Measurements from ENCODE around the gene MYF6.

The MYF6 gene

DNA sequence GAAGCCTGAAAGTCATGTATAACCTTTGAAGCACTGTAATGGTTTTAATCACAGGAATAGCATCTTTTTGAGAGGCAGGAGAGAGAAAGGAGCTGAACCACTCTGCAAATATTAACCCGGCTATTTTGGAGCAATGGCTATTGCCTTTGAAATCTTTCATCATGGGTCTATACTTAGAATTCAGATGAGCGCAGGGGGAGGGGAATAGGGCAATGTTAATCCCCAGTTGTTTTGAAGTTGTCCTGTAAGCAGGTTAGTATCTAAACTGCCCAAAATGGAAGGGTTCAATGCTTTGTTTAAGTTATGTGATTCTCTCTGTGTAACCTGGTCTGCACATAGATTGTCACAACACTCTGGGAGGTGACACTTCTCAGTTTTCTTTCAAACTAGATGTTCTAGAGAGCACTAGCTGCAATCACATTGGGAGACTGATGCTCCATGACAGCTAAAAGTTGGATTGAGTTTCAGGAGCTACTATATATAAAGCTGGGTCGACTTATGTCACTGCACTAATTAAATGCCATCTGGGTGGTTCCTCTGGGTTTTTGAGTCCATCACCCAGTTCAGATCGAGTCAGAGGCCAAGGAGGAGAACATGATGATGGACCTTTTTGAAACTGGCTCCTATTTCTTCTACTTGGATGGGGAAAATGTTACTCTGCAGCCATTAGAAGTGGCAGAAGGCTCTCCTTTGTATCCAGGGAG lies at the start of gene MYF6:
Gene MYF6 (plus strand): TSS at position 509 of the 704 bp plus-strand sequence. CDS start 86 bp downstream, at position 595.
- Histone ChIP-seq H3K4me3 (ENCODE audit: low read depth, low read length) (no peak within 1 kb of the TSS), H3K4me1 (ENCODE audit: control insufficient read depth, insufficient read depth, low read length) (no peaks in the 10 kb centered on the region), H3K27ac (ENCODE audit: extremely low read depth, low read depth, low read length) (no peak within 1 kb of the TSS), H3K36me3 (ENCODE audit: control insufficient read depth in 2 of 2, insufficient read depth in 1 of 2, low read length in 2 of 2) (no peaks in the 10 kb centered on the region), H3K9me3 (ENCODE audit: control insufficient read depth, insufficient read depth, low read depth, low read length) (no peaks in the 10 kb centered on the region)
- CTCF ChIA-PET: no interaction called here
- POLR2A ChIA-PET: no interaction called here
- TF ChIP-seq ZNF423 (tag by site-specific recombination; IDR thresholded peaks at IDR 0.05) (no peak), ZNF610 (tag by site-specific recombination; IDR thresholded peaks at IDR 0.05; ENCODE audit: borderline replicate concordance) (no peak), ZNF354C (tag by site-specific recombination; IDR thresholded peaks at IDR 0.05; ENCODE audit: borderline replicate concordance, low read depth) (no peak), ZNF292 (tag by site-specific recombination; IDR thresholded peaks at IDR 0.05; ENCODE audit: borderline replicate concordance, low read depth) (no peak), WT1 (tag by site-specific recombination; IDR thresholded peaks at IDR 0.05) (no peak), SCRT2 (tag by site-specific recombination; IDR thresholded peaks at IDR 0.05) (no peak), ZNF157 (tag by site-specific recombination; IDR thresholded peaks at IDR 0.05) (no peak), REPIN1 (tag by site-specific recombination; IDR thresholded peaks at IDR 0.05; ENCODE audit: low read depth) (no peak), ZNF707 (tag by site-specific recombination; IDR thresholded peaks at IDR 0.05) (no peak)
- TF ChIP-seq, protein P1, sequence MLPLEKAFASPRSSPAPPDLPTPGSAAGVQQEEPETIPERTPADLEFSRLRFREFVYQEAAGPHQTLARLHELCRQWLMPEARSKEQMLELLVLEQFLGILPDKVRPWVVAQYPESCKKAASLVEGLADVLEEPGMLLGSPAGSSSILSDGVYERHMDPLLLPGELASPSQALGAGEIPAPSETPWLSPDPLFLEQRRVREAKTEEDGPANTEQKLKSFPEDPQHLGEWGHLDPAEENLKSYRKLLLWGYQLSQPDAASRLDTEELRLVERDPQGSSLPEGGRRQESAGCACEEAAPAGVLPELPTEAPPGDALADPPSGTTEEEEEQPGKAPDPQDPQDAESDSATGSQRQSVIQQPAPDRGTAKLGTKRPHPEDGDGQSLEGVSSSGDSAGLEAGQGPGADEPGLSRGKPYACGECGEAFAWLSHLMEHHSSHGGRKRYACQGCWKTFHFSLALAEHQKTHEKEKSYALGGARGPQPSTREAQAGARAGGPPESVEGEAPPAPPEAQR (tag by site-specific recombination; IDR thresholded peaks at IDR 0.05): no peak
- TF ChIP-seq, protein P2, sequence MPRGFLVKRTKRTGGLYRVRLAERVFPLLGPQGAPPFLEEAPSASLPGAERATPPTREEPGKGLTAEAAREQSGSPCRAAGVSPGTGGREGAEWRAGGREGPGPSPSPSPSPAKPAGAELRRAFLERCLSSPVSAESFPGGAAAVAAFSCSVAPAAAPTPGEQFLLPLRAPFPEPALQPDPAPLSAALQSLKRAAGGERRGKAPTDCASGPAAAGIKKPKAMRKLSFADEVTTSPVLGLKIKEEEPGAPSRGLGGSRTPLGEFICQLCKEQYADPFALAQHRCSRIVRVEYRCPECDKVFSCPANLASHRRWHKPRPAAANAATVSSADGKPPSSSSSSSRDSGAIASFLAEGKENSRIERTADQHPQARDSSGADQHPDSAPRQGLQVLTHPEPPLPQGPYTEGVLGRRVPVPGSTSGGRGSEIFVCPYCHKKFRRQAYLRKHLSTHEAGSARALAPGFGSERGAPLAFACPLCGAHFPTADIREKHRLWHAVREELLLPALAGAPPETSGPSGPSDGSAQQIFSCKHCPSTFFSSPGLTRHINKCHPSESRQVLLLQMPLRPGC (tag by site-specific recombination; IDR thresholded peaks at IDR 0.05): no peak
- TF ChIP-seq, protein P3, sequence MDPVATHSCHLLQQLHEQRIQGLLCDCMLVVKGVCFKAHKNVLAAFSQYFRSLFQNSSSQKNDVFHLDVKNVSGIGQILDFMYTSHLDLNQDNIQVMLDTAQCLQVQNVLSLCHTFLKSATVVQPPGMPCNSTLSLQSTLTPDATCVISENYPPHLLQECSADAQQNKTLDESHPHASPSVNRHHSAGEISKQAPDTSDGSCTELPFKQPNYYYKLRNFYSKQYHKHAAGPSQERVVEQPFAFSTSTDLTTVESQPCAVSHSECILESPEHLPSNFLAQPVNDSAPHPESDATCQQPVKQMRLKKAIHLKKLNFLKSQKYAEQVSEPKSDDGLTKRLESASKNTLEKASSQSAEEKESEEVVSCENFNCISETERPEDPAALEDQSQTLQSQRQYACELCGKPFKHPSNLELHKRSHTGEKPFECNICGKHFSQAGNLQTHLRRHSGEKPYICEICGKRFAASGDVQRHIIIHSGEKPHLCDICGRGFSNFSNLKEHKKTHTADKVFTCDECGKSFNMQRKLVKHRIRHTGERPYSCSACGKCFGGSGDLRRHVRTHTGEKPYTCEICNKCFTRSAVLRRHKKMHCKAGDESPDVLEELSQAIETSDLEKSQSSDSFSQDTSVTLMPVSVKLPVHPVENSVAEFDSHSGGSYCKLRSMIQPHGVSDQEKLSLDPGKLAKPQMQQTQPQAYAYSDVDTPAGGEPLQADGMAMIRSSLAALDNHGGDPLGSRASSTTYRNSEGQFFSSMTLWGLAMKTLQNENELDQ (tag by site-specific recombination; IDR thresholded peaks at IDR 0.05; ENCODE audit: low read depth): no peak
- TF ChIP-seq, protein P4, sequence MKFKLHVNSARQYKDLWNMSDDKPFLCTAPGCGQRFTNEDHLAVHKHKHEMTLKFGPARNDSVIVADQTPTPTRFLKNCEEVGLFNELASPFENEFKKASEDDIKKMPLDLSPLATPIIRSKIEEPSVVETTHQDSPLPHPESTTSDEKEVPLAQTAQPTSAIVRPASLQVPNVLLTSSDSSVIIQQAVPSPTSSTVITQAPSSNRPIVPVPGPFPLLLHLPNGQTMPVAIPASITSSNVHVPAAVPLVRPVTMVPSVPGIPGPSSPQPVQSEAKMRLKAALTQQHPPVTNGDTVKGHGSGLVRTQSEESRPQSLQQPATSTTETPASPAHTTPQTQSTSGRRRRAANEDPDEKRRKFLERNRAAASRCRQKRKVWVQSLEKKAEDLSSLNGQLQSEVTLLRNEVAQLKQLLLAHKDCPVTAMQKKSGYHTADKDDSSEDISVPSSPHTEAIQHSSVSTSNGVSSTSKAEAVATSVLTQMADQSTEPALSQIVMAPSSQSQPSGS (tag by site-specific recombination; IDR thresholded peaks at IDR 0.05; ENCODE audit: low read depth): no peak
- TF ChIP-seq, protein P5, sequence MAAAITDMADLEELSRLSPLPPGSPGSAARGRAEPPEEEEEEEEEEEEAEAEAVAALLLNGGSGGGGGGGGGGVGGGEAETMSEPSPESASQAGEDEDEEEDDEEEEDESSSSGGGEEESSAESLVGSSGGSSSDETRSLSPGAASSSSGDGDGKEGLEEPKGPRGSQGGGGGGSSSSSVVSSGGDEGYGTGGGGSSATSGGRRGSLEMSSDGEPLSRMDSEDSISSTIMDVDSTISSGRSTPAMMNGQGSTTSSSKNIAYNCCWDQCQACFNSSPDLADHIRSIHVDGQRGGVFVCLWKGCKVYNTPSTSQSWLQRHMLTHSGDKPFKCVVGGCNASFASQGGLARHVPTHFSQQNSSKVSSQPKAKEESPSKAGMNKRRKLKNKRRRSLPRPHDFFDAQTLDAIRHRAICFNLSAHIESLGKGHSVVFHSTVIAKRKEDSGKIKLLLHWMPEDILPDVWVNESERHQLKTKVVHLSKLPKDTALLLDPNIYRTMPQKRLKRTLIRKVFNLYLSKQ (tag by site-specific recombination; IDR thresholded peaks at IDR 0.05; ENCODE audit: borderline replicate concordance): no peak

DNA sequence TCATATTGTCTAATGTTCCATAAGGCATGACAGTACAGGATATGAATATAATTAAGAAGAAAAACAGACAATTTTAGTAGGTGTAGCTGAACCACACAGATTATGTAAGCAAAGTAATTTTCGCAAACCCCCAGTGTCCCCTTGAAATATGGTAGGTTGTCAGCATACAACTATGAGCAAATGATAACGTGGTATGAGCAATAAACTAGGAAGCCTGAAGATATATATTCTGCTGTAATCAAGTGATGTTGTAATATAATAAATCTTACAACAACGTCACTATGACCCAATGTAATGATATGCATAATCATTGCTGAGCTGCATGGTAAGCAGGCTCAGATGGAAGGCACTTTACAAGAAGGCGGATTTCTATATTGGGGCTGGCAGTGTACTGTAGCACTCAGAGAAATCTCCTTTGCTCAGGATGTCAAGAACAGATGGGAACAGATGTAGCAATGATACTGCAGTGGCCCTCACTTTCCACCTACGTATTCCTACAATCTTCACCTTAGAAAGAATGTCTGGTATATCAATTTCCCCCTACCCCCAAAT lies 47.8 kb upstream of the MYF6 start:
- ChIA-PET CTCF (interaction anchor here (1.4 kb wide), 1 partner anchor 26 kb away, joined by 7 read pairs; no protein-coding TSS in a partner anchor), POLR2A (no interaction called here)
- Histone ChIP-seq H3K4me3 (ENCODE audit: low read depth, low read length) (no peak overlapping the region), H3K4me1 (ENCODE audit: control insufficient read depth, insufficient read depth, low read length) (no peaks in the 10 kb centered on the region), H3K36me3 (ENCODE audit: control insufficient read depth in 2 of 2, insufficient read depth in 1 of 2, low read length in 2 of 2) (no peaks in the 10 kb centered on the region), H3K9me3 (ENCODE audit: control insufficient read depth, insufficient read depth, low read depth, low read length) (no peaks in the 10 kb centered on the region), H3K27ac (ENCODE audit: extremely low read depth, low read depth, low read length) (no peak overlapping the region)
- TF ChIP-seq ZNF707 (tag by site-specific recombination; IDR thresholded peaks at IDR 0.05) (no peak), REPIN1 (tag by site-specific recombination; IDR thresholded peaks at IDR 0.05; ENCODE audit: low read depth) (no peak), ZNF202 (tag by site-specific recombination; IDR thresholded peaks at IDR 0.05; ENCODE audit: borderline replicate concordance) (no peak), ZNF223 (tag by site-specific recombination; IDR thresholded peaks at IDR 0.05) (no peak), HOXD13 (CRISPR knock-in tag; IDR thresholded peaks at IDR 0.05; ENCODE audit: borderline replicate concordance) (no peak), ZNF561 (tag by site-specific recombination; IDR thresholded peaks at IDR 0.05; ENCODE audit: borderline replicate concordance) (no peak)
- TF ChIP-seq, protein P6, sequence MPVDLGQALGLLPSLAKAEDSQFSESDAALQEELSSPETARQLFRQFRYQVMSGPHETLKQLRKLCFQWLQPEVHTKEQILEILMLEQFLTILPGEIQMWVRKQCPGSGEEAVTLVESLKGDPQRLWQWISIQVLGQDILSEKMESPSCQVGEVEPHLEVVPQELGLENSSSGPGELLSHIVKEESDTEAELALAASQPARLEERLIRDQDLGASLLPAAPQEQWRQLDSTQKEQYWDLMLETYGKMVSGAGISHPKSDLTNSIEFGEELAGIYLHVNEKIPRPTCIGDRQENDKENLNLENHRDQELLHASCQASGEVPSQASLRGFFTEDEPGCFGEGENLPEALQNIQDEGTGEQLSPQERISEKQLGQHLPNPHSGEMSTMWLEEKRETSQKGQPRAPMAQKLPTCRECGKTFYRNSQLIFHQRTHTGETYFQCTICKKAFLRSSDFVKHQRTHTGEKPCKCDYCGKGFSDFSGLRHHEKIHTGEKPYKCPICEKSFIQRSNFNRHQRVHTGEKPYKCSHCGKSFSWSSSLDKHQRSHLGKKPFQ (tag by site-specific recombination; IDR thresholded peaks at IDR 0.05): no peak
- TF ChIP-seq, protein P1 (tag by site-specific recombination; IDR thresholded peaks at IDR 0.05): no peak
- TF ChIP-seq, protein P7, sequence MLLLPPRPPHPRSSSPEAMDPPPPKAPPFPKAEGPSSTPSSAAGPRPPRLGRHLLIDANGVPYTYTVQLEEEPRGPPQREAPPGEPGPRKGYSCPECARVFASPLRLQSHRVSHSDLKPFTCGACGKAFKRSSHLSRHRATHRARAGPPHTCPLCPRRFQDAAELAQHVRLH (tag by site-specific recombination; IDR thresholded peaks at IDR 0.05): no peak

Measured in HEK293 (cell line).